ENCODE results near the gene NELL1.

The NELL1 gene

GRCh38 chr11:21066030-21066429 is 396.6 kb downstream of the NELL1 start:
- H3K27ac ChIP-seq (ENCODE audit: low read depth, low read length): no peak overlapping the region
- H3K36me3 ChIP-seq (ENCODE audit: insufficient read depth, low read length): no peaks in the 10 kb centered on the region
- no peak overlapping the region for H3K9ac ChIP-seq (ENCODE audit: low read length)
- no peak overlapping the region for H3K4me3 ChIP-seq (ENCODE audit: low read depth in 1 of 2, low read length in 2 of 2)
- no peaks in the 10 kb centered on the region for H3K4me1 ChIP-seq (ENCODE audit: insufficient read depth, low read length)
- no peaks in the 10 kb centered on the region for H3K27me3 ChIP-seq (ENCODE audit: control insufficient read depth in 1 of 2, insufficient read depth in 2 of 2, low read length in 2 of 2)
- H3K9me3 ChIP-seq (ENCODE audit: low read length): no peaks in the 10 kb centered on the region

- no peaks in the 10 kb centered on the region for H3K36me3 ChIP-seq (ENCODE audit: insufficient read depth, low read length)
- no peaks in the 10 kb centered on the region for H3K4me1 ChIP-seq (ENCODE audit: insufficient read depth, low read length)
- H3K9me3 ChIP-seq (ENCODE audit: low read length): no peaks in the 10 kb centered on the region
- no peak overlapping the region for H3K27ac ChIP-seq (ENCODE audit: low read depth, low read length)
- no peak overlapping the region for H3K9ac ChIP-seq (ENCODE audit: low read length)
- H3K4me3 ChIP-seq (ENCODE audit: low read depth in 1 of 2, low read length in 2 of 2): no peak overlapping the region
- H3K27me3 ChIP-seq (ENCODE audit: control insufficient read depth in 1 of 2, insufficient read depth in 2 of 2, low read length in 2 of 2): no peaks in the 10 kb centered on the region
Measured at GRCh38 chr11:21068886-21069285, 399.5 kb downstream of the NELL1 start.

GRCh38 chr11:21069909-21070308 is 400.5 kb downstream of the NELL1 start:
- no peaks in the 10 kb centered on the region for H3K27me3 ChIP-seq (ENCODE audit: control insufficient read depth in 1 of 2, insufficient read depth in 2 of 2, low read length in 2 of 2)
- no peaks in the 10 kb centered on the region for H3K9me3 ChIP-seq (ENCODE audit: low read length)
- no peaks in the 10 kb centered on the region for H3K36me3 ChIP-seq (ENCODE audit: insufficient read depth, low read length)
- no peak overlapping the region for H3K27ac ChIP-seq (ENCODE audit: low read depth, low read length)
- no peak overlapping the region for H3K9ac ChIP-seq (ENCODE audit: low read length)
- H3K4me1 ChIP-seq (ENCODE audit: insufficient read depth, low read length): no peaks in the 10 kb centered on the region
- H3K4me3 ChIP-seq (ENCODE audit: low read depth in 1 of 2, low read length in 2 of 2): no peak overlapping the region

- no peak overlapping the region for H3K9ac ChIP-seq (ENCODE audit: low read length)
- no peak overlapping the region for H3K27ac ChIP-seq (ENCODE audit: low read depth, low read length)
- no peaks in the 10 kb centered on the region for H3K4me1 ChIP-seq (ENCODE audit: insufficient read depth, low read length)
- no peaks in the 10 kb centered on the region for H3K36me3 ChIP-seq (ENCODE audit: insufficient read depth, low read length)
- no peaks in the 10 kb centered on the region for H3K9me3 ChIP-seq (ENCODE audit: low read length)
- no peaks in the 10 kb centered on the region for H3K27me3 ChIP-seq (ENCODE audit: control insufficient read depth in 1 of 2, insufficient read depth in 2 of 2, low read length in 2 of 2)
- no peak overlapping the region for H3K4me3 ChIP-seq (ENCODE audit: low read depth in 1 of 2, low read length in 2 of 2)
Measured at GRCh38 chr11:21072558-21072957, 403.2 kb downstream of the NELL1 start.

GRCh38 chr11:21082853-21083252 is 413.5 kb downstream of the NELL1 start:
- Histone ChIP-seq H3K4me1 (ENCODE audit: insufficient read depth, low read length) (no peaks in the 10 kb centered on the region), H3K4me3 (ENCODE audit: low read depth in 1 of 2, low read length in 2 of 2) (no peak overlapping the region), H3K9me3 (ENCODE audit: low read length) (no peaks in the 10 kb centered on the region), H3K9ac (ENCODE audit: low read length) (no peak overlapping the region), H3K27ac (ENCODE audit: low read depth, low read length) (no peak overlapping the region), H3K36me3 (ENCODE audit: insufficient read depth, low read length) (no peaks in the 10 kb centered on the region), H3K27me3 (ENCODE audit: control insufficient read depth in 1 of 2, insufficient read depth in 2 of 2, low read length in 2 of 2) (no peaks in the 10 kb centered on the region)

- Histone ChIP-seq H3K36me3 (ENCODE audit: insufficient read depth, low read length) (no peaks in the 10 kb centered on the region), H3K4me1 (ENCODE audit: insufficient read depth, low read length) (no peaks in the 10 kb centered on the region), H3K27ac (ENCODE audit: low read depth, low read length) (no peak overlapping the region), H3K27me3 (ENCODE audit: control insufficient read depth in 1 of 2, insufficient read depth in 2 of 2, low read length in 2 of 2) (no peaks in the 10 kb centered on the region), H3K4me3 (ENCODE audit: low read depth in 1 of 2, low read length in 2 of 2) (no peak overlapping the region), H3K9me3 (ENCODE audit: low read length) (no peaks in the 10 kb centered on the region), H3K9ac (ENCODE audit: low read length) (no peak overlapping the region)
Measured at GRCh38 chr11:21088930-21089329, 419.5 kb downstream of the NELL1 start.

GRCh38 chr11:21104641-21105040 is 435.3 kb downstream of the NELL1 start:
- Histone ChIP-seq H3K4me1 (ENCODE audit: insufficient read depth, low read length) (no peaks in the 10 kb centered on the region), H3K27ac (ENCODE audit: low read depth, low read length) (no peak overlapping the region), H3K27me3 (ENCODE audit: control insufficient read depth in 1 of 2, insufficient read depth in 2 of 2, low read length in 2 of 2) (no peaks in the 10 kb centered on the region), H3K9ac (ENCODE audit: low read length) (no peak overlapping the region), H3K36me3 (ENCODE audit: insufficient read depth, low read length) (no peaks in the 10 kb centered on the region), H3K4me3 (ENCODE audit: low read depth in 1 of 2, low read length in 2 of 2) (no peak overlapping the region), H3K9me3 (ENCODE audit: low read length) (no peaks in the 10 kb centered on the region)

GRCh38 chr11:21105196-21105917 is 436.0 kb downstream of the NELL1 start:
- Histone ChIP-seq H3K4me3 (ENCODE audit: low read depth in 1 of 2, low read length in 2 of 2) (no peak overlapping the region), H3K9ac (ENCODE audit: low read length) (no peak overlapping the region), H3K4me1 (ENCODE audit: insufficient read depth, low read length) (no peaks in the 10 kb centered on the region), H3K27ac (ENCODE audit: low read depth, low read length) (no peak overlapping the region), H3K36me3 (ENCODE audit: insufficient read depth, low read length) (no peaks in the 10 kb centered on the region), H3K27me3 (ENCODE audit: control insufficient read depth in 1 of 2, insufficient read depth in 2 of 2, low read length in 2 of 2) (no peaks in the 10 kb centered on the region), H3K9me3 (ENCODE audit: low read length) (no peaks in the 10 kb centered on the region)

- Histone ChIP-seq H3K9me3 (ENCODE audit: low read length) (no peaks in the 10 kb centered on the region), H3K4me3 (ENCODE audit: low read depth in 1 of 2, low read length in 2 of 2) (no peak overlapping the region), H3K9ac (ENCODE audit: low read length) (no peak overlapping the region), H3K27ac (ENCODE audit: low read depth, low read length) (no peak overlapping the region), H3K36me3 (ENCODE audit: insufficient read depth, low read length) (no peaks in the 10 kb centered on the region), H3K27me3 (ENCODE audit: control insufficient read depth in 1 of 2, insufficient read depth in 2 of 2, low read length in 2 of 2) (no peaks in the 10 kb centered on the region), H3K4me1 (ENCODE audit: insufficient read depth, low read length) (no peaks in the 10 kb centered on the region)
Measured at GRCh38 chr11:21109341-21109740, 440.0 kb downstream of the NELL1 start.

GRCh38 chr11:21110415-21110814 is 441.0 kb downstream of the NELL1 start:
- no peaks in the 10 kb centered on the region for H3K36me3 ChIP-seq (ENCODE audit: insufficient read depth, low read length)
- no peaks in the 10 kb centered on the region for H3K9me3 ChIP-seq (ENCODE audit: low read length)
- H3K4me3 ChIP-seq (ENCODE audit: low read depth in 1 of 2, low read length in 2 of 2): no peak overlapping the region
- no peaks in the 10 kb centered on the region for H3K4me1 ChIP-seq (ENCODE audit: insufficient read depth, low read length)
- H3K27me3 ChIP-seq (ENCODE audit: control insufficient read depth in 1 of 2, insufficient read depth in 2 of 2, low read length in 2 of 2): no peaks in the 10 kb centered on the region
- H3K9ac ChIP-seq (ENCODE audit: low read length): no peak overlapping the region
- no peak overlapping the region for H3K27ac ChIP-seq (ENCODE audit: low read depth, low read length)

GRCh38 chr11:21113876-21114275 is 444.5 kb downstream of the NELL1 start:
- H3K27me3 ChIP-seq (ENCODE audit: control insufficient read depth in 1 of 2, insufficient read depth in 2 of 2, low read length in 2 of 2): no peaks in the 10 kb centered on the region
- no peak overlapping the region for H3K4me3 ChIP-seq (ENCODE audit: low read depth in 1 of 2, low read length in 2 of 2)
- H3K9ac ChIP-seq (ENCODE audit: low read length): no peak overlapping the region
- no peak overlapping the region for H3K27ac ChIP-seq (ENCODE audit: low read depth, low read length)
- H3K36me3 ChIP-seq (ENCODE audit: insufficient read depth, low read length): no peaks in the 10 kb centered on the region
- no peaks in the 10 kb centered on the region for H3K4me1 ChIP-seq (ENCODE audit: insufficient read depth, low read length)
- H3K9me3 ChIP-seq (ENCODE audit: low read length): no peaks in the 10 kb centered on the region

- no peaks in the 10 kb centered on the region for H3K9me3 ChIP-seq (ENCODE audit: low read length)
- no peaks in the 10 kb centered on the region for H3K36me3 ChIP-seq (ENCODE audit: insufficient read depth, low read length)
- H3K27ac ChIP-seq (ENCODE audit: low read depth, low read length): no peak overlapping the region
- no peaks in the 10 kb centered on the region for H3K27me3 ChIP-seq (ENCODE audit: control insufficient read depth in 1 of 2, insufficient read depth in 2 of 2, low read length in 2 of 2)
- H3K9ac ChIP-seq (ENCODE audit: low read length): no peak overlapping the region
- no peak overlapping the region for H3K4me3 ChIP-seq (ENCODE audit: low read depth in 1 of 2, low read length in 2 of 2)
- H3K4me1 ChIP-seq (ENCODE audit: insufficient read depth, low read length): no peaks in the 10 kb centered on the region
Measured at GRCh38 chr11:21116009-21116408, 446.6 kb downstream of the NELL1 start.

Measured in muscle layer of colon (tissue), 2 donors.